K562 (cell line): ENCODE measurements around the gene CLEC4F. TPM values are rescaled to one million over a fixed set of nuclear protein-coding genes. Genes with fewer than 3 reads are reported as not detected.

Experiments used
- ATAC-seq: fragments of 200-7000 bp; cut with Tn5 transposase; 3 replicates; pipeline ENCODE4 v1.9.1; 2020; ENCODE audit warnings: moderate library complexity
- BruUV-seq: library from RNA; stranded (reverse); fragments of 400-500 nt; replicated peaks from 2 replicates; lab custom pipeline; 2021; lab: Mats Ljungman, UMichigan
- CTCF ChIA-PET: fragments of 300-600 bp; formaldehyde crosslinking; extraction: SDS; loops from one replicate; lab custom pipeline; 2021; ENCODE audit warnings: low intra/inter-chr PET ratio; lab: Yijun Ruan, JAX
- POLR2A ChIA-PET: fragments of 300-600, 350-650 bp; sonication (Branson Sonifier 250); formaldehyde crosslinking; extraction: SDS; loops from one replicate; lab custom pipeline; 2021; ENCODE audit warnings: antibody characterized with exemption, inconsistent platforms; lab: Yijun Ruan, JAX
- DNase-seq, 4 experiments: peaks; one replicate each; pipeline versions ENCODE4 v3.0.0 to v3.0.0-alpha.2; 2011 to 2018; ENCODE audit warnings: low spot score in 3 of 4, mixed read lengths in 3 of 4; ENCODE audit errors: extremely low read depth in 1 of 4
- FAIRE-seq: peaks from 2 replicates; lab custom pipeline; 2011; peaks lifted over from hg19 to GRCh38; lab: Jason Lieb, UNC
- H2AFZ ChIP-seq: 2 replicates; pipeline ENCODE4 v1.6.0; 2011; ENCODE audit warnings: low read depth, low read length, control low read depth, inconsistent platforms
- H3K27ac ChIP-seq: fragments of 200-600 bp; 3 replicates; pipeline ENCODE4 v1.8.0; 2011; ENCODE audit warnings: low read depth, mild to moderate bottlenecking, control low read depth, inconsistent platforms, low read length, moderate library complexity, mixed read lengths; ENCODE audit errors: extremely low read depth
- H3K27me3 ChIP-seq, 2 experiments: fragments of 300-600 bp in 1 of 2; 2 replicates in 1 of 2; 3 replicates in 1 of 2; pipeline versions ENCODE4 v1.6.0 to v1.8.0; 2011; ENCODE audit warnings: inconsistent platforms in 2 of 2, low read length in 2 of 2, mild to moderate bottlenecking in 1 of 2, mixed read lengths in 1 of 2, moderate library complexity in 1 of 2; ENCODE audit not compliant: control insufficient read depth in 2 of 2, insufficient read depth in 2 of 2
- H3K36me3 ChIP-seq: fragments of 300-600 bp; 3 replicates; pipeline ENCODE4 v1.8.0; 2011; ENCODE audit warnings: mild to moderate bottlenecking, low read length, inconsistent platforms; ENCODE audit not compliant: control insufficient read depth, insufficient read depth
- H3K4me1 ChIP-seq, 2 experiments: fragments of 200-600 bp in 1 of 2; replicated peaks in 1 of 2; 2 replicates in 1 of 2; 3 replicates in 1 of 2; pipeline versions ENCODE4 v1.5.1 to v1.8.0; 2011; ENCODE audit warnings: inconsistent platforms in 2 of 2, low read length in 2 of 2, mild to moderate bottlenecking in 1 of 2, mixed read lengths in 1 of 2, moderate library complexity in 1 of 2; ENCODE audit not compliant: control insufficient read depth in 2 of 2, insufficient read depth in 2 of 2
- H3K4me2 ChIP-seq: 2 replicates; pipeline ENCODE4 v1.6.1; 2011; ENCODE audit warnings: low read length, control low read depth, inconsistent platforms, mixed read lengths; ENCODE audit not compliant: insufficient read depth
- H3K4me3 ChIP-seq: fragments of 200-600 bp; sonication (generic), shearing (Covaris generic); 2 replicates; pipeline ENCODE4 v1.5.1; 2016; ENCODE audit warnings: control low read depth, inconsistent platforms
- H3K79me2 ChIP-seq: fragments of 200-600 bp; 3 replicates; pipeline ENCODE4 v1.8.0; 2011; ENCODE audit warnings: low read length, inconsistent platforms; ENCODE audit not compliant: control insufficient read depth, insufficient read depth
- H3K9ac ChIP-seq, 2 experiments: 2 replicates each; pipeline versions ENCODE4 v1.6.0 to v1.6.1; 2011; ENCODE audit warnings: low read depth in 2 of 2, low read length in 2 of 2, control low read depth in 1 of 2, inconsistent platforms in 1 of 2, mild to moderate bottlenecking in 1 of 2, mixed read lengths in 1 of 2; ENCODE audit not compliant: insufficient read depth in 1 of 2
- H3K9me1 ChIP-seq: one replicate; pipeline ENCODE4 v1.6.0; 2011; ENCODE audit warnings: inconsistent platforms, mild to moderate bottlenecking, low read length, moderate library complexity; ENCODE audit not compliant: control insufficient read depth, insufficient read depth
- H3K9me3 ChIP-seq: replicated peaks from 2 replicates; pipeline ENCODE4 v1.5.1; 2011; ENCODE audit warnings: low read depth, low read length, inconsistent platforms; ENCODE audit not compliant: control insufficient read depth, insufficient read depth
- H4K20me1 ChIP-seq: replicated peaks from 2 replicates; pipeline ENCODE4 v1.6.1; 2011; ENCODE audit warnings: low read length, inconsistent platforms, mixed read lengths; ENCODE audit not compliant: control insufficient read depth, insufficient read depth
- ARNT ChIP-seq, 2 experiments: fragments of 450-650 bp; IDR thresholded peaks; 2 replicates each; pipeline ENCODE4 v1.6.1; 2016; ENCODE audit warnings: mild to moderate bottlenecking in 1 of 2
- CXXC5 ChIP-seq: fragments of 250-450 bp; sonication (Bioruptor Pico); IDR thresholded peaks from 2 replicates; pipeline ENCODE4 v1.8.0; 2022; ENCODE audit warnings: inconsistent platforms, mild to moderate bottlenecking, moderate library complexity
- EP400 ChIP-seq: fragments of 450-650 bp; IDR thresholded peaks from 2 replicates; pipeline ENCODE4 v1.6.1; 2017; ENCODE audit warnings: antibody characterized with exemption, mild to moderate bottlenecking, moderate library complexity
- HNRNPL ChIP-seq: fragments of 200-400 bp; formaldehyde crosslinking; IDR thresholded peaks from 2 replicates; pipeline ENCODE4 v1.6.1; 2017; ENCODE audit warnings: low read depth, mild to moderate bottlenecking, low read length
- IRF2 ChIP-seq: sonication (generic); formaldehyde crosslinking; IDR thresholded peaks from 2 replicates; pipeline ENCODE4 v1.8.1; 2022; ENCODE audit warnings: mild to moderate bottlenecking, missing genetic modification reagents
- MAFF ChIP-seq: IDR thresholded peaks from 2 replicates; pipeline ENCODE4 v1.6.1; 2012; ENCODE audit warnings: low read length, improper control_type of control experiment
- MCM2 ChIP-seq: fragments of 450-650 bp; IDR thresholded peaks from 2 replicates; pipeline ENCODE4 v1.6.1; 2017; ENCODE audit warnings: low read depth, mild to moderate bottlenecking
- PCBP2 ChIP-seq: fragments of 200-400 bp; formaldehyde crosslinking; IDR thresholded peaks from 2 replicates; pipeline ENCODE4 v1.6.1; 2018; ENCODE audit warnings: low read length, low read depth, mild to moderate bottlenecking, moderate library complexity; ENCODE audit not compliant: poor library complexity, severe bottlenecking
- RAD21 ChIP-seq, 2 experiments: fragments of 250-450 bp in 1 of 2; fragments of 450-650 bp in 1 of 2; sonication (Bioruptor Pico) in 1 of 2; formaldehyde crosslinking in 1 of 2; IDR thresholded peaks in 1 of 2; conservative IDR thresholded peaks in 1 of 2; 2 replicates each; pipeline versions ENCODE4 v1.4.0 to v1.8.0; 2020 to 2022; ENCODE audit warnings: mild to moderate bottlenecking in 2 of 2, moderate library complexity in 1 of 2
- SMAD3 ChIP-seq: fragments of 450-650 bp; formaldehyde crosslinking; conservative IDR thresholded peaks from 2 replicates; pipeline ENCODE4 v1.4.0; 2020; ENCODE audit warnings: mild to moderate bottlenecking
- TAF1 ChIP-seq: IDR thresholded peaks from 2 replicates; pipeline ENCODE4 v1.6.1; 2011; ENCODE audit warnings: mild to moderate bottlenecking, low read length, moderate library complexity; ENCODE audit not compliant: insufficient read depth, control insufficient read depth, severe bottlenecking; ENCODE audit errors: extremely low read depth
- ZBTB7A ChIP-seq: IDR thresholded peaks from 2 replicates; pipeline ENCODE4 v1.6.1; 2011; ENCODE audit warnings: low read depth, mild to moderate bottlenecking, low read length, moderate library complexity, borderline replicate concordance; ENCODE audit not compliant: control insufficient read depth
- ZNF57 ChIP-seq: fragments of 450-650 bp; formaldehyde crosslinking; IDR thresholded peaks from 2 replicates; pipeline ENCODE4 v1.4.0; 2020; ENCODE audit warnings: mild to moderate bottlenecking, moderate library complexity
- WGBS: fragments of 100-300 bp; shearing (Covaris generic); methylation state at CpG from one replicate; pipeline ENCODE4 v1.1.6; 2016; ENCODE audit warnings: low coverage, mixed read lengths; ENCODE audit not compliant: insufficient coverage; ENCODE audit errors: missing lambda C conversion rate; 5-methylcytosine and 5-hydroxymethylcytosine counted together
- in situ Hi-C: fragments of 300-500 bp; cut with MboI; formaldehyde crosslinking; loops from 4 replicates; pipeline ENCODE4 v1.15.0; 2018; ENCODE audit warnings: inconsistent platforms, mixed read lengths
- intact Hi-C: fragments of 100-400 bp; cut with micrococcal nuclease; formaldehyde crosslinking; loops from 2 replicates; pipeline ENCODE4 v1.14.2; 2022
- polyA plus RNA-seq, 8 experiments: library from polyadenylated mRNA; depleted of rRNA in 4 of 8; stranded (reverse) in 5 of 8; unstranded in 3 of 8; fragments of >200 nt; fragmentation: Nextera tagmentation in 2 of 8; fragmentation: Illumina TruSeq in 1 of 8; extraction: Ambion mirVana in 2 of 8; extraction: Trizol in 1 of 8; gene quantifications; 2 replicates each; pipeline versions ENCODE4 v1.2.1 to v1.2.3, GENCODE V29; 2011 to 2014; ENCODE audit warnings: inconsistent platforms in 1 of 8, missing spikeins in 1 of 8
- total RNA-seq, 7 experiments: library from RNA; depleted of rRNA in 6 of 7; stranded (reverse); fragments of >200 nt in 6 of 7; fragmentation: Illumina TruSeq in 2 of 7; extraction: Trizol in 2 of 7; gene quantifications; 2 replicates each; pipeline versions ENCODE4 v1.2.1 to v1.2.3, GENCODE V29; 2011 to 2021; ENCODE audit warnings: low replicate concordance in 1 of 7
- TF ChIP-seq, protein P1 (sequence below): sonication (generic); formaldehyde crosslinking; IDR thresholded peaks from 2 replicates; pipeline ENCODE4 v1.8.1; 2023; ENCODE audit warnings: mild to moderate bottlenecking, missing genetic modification reagents

Gene CLEC4F
- total and polyA plus RNA-seq, 9 of the 15 experiments (the other 6 are each of a cell fraction or from before 2014, with no cell fraction given), result not detected

DNA sequence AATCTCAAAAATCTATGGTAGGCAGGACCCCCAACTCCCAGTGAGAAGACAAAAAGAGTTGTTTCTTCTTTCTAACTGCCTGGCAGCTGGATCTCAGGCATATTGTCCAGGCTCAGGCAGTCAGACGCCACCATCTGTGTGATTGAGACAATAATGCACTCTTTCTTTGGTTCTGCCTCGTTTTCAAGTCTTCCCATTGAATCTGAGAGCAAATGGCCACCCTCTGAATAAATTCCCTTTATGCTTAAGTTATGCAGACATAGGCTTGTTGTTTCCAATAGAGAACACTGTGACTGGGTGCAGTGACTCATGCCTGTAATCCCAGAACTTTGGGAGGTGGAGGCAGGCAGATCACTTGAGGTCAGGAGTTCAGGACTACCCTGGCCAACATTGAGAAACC, 30.5 kb upstream of the CLEC4F start (continued):
- TF ChIP-seq, protein P1, sequence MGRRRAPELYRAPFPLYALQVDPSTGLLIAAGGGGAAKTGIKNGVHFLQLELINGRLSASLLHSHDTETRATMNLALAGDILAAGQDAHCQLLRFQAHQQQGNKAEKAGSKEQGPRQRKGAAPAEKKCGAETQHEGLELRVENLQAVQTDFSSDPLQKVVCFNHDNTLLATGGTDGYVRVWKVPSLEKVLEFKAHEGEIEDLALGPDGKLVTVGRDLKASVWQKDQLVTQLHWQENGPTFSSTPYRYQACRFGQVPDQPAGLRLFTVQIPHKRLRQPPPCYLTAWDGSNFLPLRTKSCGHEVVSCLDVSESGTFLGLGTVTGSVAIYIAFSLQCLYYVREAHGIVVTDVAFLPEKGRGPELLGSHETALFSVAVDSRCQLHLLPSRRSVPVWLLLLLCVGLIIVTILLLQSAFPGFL (CRISPR knock-in tag), result no peak

DNA sequence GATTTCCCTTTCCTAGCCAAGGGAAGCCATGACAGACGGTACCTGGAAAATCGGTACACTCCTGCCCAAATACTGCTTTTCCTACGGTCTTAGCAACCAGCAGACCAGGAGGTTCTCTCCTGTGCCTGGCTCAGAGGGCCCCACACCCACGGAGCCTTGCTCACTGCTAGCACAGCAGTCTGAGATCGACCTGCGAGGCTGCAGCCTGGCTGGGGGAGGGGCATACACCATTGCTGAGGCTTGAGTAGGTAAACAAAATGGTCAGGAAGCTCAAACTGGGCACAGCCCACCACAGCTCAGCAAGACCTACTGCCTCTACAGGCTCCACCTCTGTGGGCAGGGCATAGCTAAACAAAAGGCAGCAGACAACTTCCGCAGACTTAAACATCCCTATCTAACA, 22.0 kb upstream of the CLEC4F start:
- FAIRE-seq, result no peak
- no peak overlapping the region for H2AFZ ChIP-seq
- no peaks in the 10 kb centered on the region for H4K20me1 ChIP-seq
- H3K27me3 ChIP-seq, result peaks cover 11 to 36% of the 10 kb centered on the region in 2 experiments; a peak in 3 of 5 replicates
- intact Hi-C loops (no loop called here), in situ Hi-C loops (no loop called here)
- DNase-seq, result no peak
- H3K9me1 ChIP-seq, result no peaks in the 10 kb centered on the region
- POLR2A ChIA-PET, result no interaction called here
- no peak for TF ChIP-seq IRF2
- TF ChIP-seq PCBP2, result no peak
- TF ChIP-seq ARNT (IDR thresholded peaks at IDR 0.05), result no peak
- TF ChIP-seq ZBTB7A, result no peak
- no peak for TF ChIP-seq HNRNPL
- no peak for TF ChIP-seq RAD21 (CRISPR knock-in tag; conservative IDR thresholded peaks at IDR 0.05 in 1 of 2, IDR thresholded peaks at IDR 0.05 in 1 of 2)
- no peak for TF ChIP-seq SMAD3
- TF ChIP-seq CXXC5 (CRISPR knock-in tag), result no peak
- no peak for TF ChIP-seq MCM2
- no peak for TF ChIP-seq ZNF57 (CRISPR knock-in tag)
- TF ChIP-seq MAFF, result no peak
- TF ChIP-seq TAF1, result no peak
- TF ChIP-seq EP400, result no peak
- H3K79me2 ChIP-seq, result no peaks in the 10 kb centered on the region
- no peaks in the 10 kb centered on the region; a peak in 1 of 5 replicates for H3K4me1 ChIP-seq
- under 1% methylated on average over 7 of the region's 7 CpGs for WGBS
- H3K4me2 ChIP-seq, result no peak overlapping the region
- no peak overlapping the region for H3K9ac ChIP-seq
- ATAC-seq, result no peak
- no TSS peak for BruUV-seq
- no peaks in the 10 kb centered on the region for H3K36me3 ChIP-seq
- no peaks in the 10 kb centered on the region for H3K9me3 ChIP-seq
- no peak overlapping the region for H3K4me3 ChIP-seq
- H3K27ac ChIP-seq, result no peak overlapping the region
- CTCF ChIA-PET, result no interaction called here
